ENCODE data around the gene CSF1. TPM values are rescaled to one million over a fixed set of nuclear protein-coding genes. Genes with fewer than 3 reads are reported as not detected.
A peak's percentile ranks its signal among the peaks of the same experiment; 100 is the strongest.

CSF1 gene
- total and polyA plus RNA-seq, 2 of the 13 experiments (the other 11 are each of a cell fraction or from before 2014, with no cell fraction given) = 4.6 to 13.3 TPM

GRCh38 chr1:109881906-109882287 lies 28.8 kb upstream of the CSF1 start:
- no peak overlapping the region for H3K27ac ChIP-seq (ENCODE audit: extremely low read length, insufficient read depth, low read length)
- H3K4me2 ChIP-seq (ENCODE audit: low read depth, low read length) = peak overlapping the region; percentile 79
- TF ChIP-seq ISL2 (CRISPR knock-in tag; IDR thresholded peaks at IDR 0.05) (no peak), GLMP (CRISPR knock-in tag; IDR thresholded peaks at IDR 0.05; ENCODE audit: borderline replicate concordance) (no peak), SRSF1 (optimal IDR thresholded peaks at IDR 0.05; ENCODE audit: low read depth, low read length) (no peak), ZNF484 (CRISPR knock-in tag; IDR thresholded peaks at IDR 0.05; ENCODE audit: borderline replicate concordance, low read depth) (no peak)
- TF ChIP-seq, protein P1, sequence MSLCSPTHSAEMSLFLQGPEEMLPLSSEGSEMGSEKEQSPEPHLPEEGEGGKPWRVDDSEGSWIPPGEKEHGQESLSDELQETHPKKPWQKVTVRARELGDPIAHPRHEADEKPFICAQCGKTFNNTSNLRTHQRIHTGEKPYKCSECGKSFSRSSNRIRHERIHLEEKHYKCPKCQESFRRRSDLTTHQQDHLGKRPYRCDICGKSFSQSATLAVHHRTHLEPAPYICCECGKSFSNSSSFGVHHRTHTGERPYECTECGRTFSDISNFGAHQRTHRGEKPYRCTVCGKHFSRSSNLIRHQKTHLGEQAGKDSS (CRISPR knock-in tag; IDR thresholded peaks at IDR 0.05; ENCODE audit: borderline replicate concordance, low read depth) = 0 out of 2 replicates have a peak, but pooled peaks have one; percentile 4
- TF ChIP-seq, protein P2, sequence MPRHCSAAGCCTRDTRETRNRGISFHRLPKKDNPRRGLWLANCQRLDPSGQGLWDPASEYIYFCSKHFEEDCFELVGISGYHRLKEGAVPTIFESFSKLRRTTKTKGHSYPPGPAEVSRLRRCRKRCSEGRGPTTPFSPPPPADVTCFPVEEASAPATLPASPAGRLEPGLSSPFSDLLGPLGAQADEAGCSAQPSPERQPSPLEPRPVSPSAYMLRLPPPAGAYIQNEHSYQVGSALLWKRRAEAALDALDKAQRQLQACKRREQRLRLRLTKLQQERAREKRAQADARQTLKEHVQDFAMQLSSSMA (CRISPR knock-in tag; IDR thresholded peaks at IDR 0.05) = no peak
- peak overlapping the region; percentile 31; the same call in 1 of the 2 replicates for H3K9ac ChIP-seq (ENCODE audit: insufficient read depth, low read depth, low read length)
- ChIA-PET POLR2A (interaction anchor here (0.9 kb wide), 1 partner anchor 14 kb away, joined by 3 read pairs; no protein-coding TSS in a partner anchor), CTCF (ENCODE audit: low intra/inter-chr PET ratio, low total read pairs) (no interaction called here)
- no TSS peak for BruUV-seq (replicated peaks)
- H4K20me1 ChIP-seq (ENCODE audit: insufficient read depth, low read length) = no peaks in the 10 kb centered on the region
- in situ Hi-C loops (cut with HindIII; ENCODE audit: extremely low pct_ligation_motif_present, low pct_unique_long_range_greater_than_20kb) = no loop called here
- peaks cover 99% of the 10 kb centered on the region for H3K4me1 ChIP-seq (ENCODE audit: insufficient read depth, low read length)
- H3K79me2 ChIP-seq (ENCODE audit: insufficient read depth, low read length) = no peaks in the 10 kb centered on the region
- H3K9me3 ChIP-seq (ENCODE audit: low read length) = no peaks in the 10 kb centered on the region
- no peaks in the 10 kb centered on the region for H3K36me3 ChIP-seq (replicated peaks in 1 of 2; ENCODE audit: control insufficient read depth in 1 of 2, insufficient read depth in 2 of 2, low read length in 2 of 2)
- no peak for DNase-seq (ENCODE audit: low spot score)
- WGBS (ENCODE audit: low lambda C conversion rate) = 11% methylated on average over 4 of the region's 4 CpGs
- intact Hi-C loops (cut with micrococcal nuclease; ENCODE audit: unreplicated experiment) = no loop called here
- no peaks in the 10 kb centered on the region; a peak in 2 of 5 replicates for H3K27me3 ChIP-seq (ENCODE audit: control insufficient read depth in 1 of 2, insufficient read depth in 2 of 2, low read length in 2 of 2)
- no peak overlapping the region for H2AFZ ChIP-seq (ENCODE audit: low read length)
- peak overlapping the region in 1 of 3 experiments; percentile 59; a peak in 2 of 6 replicates for H3K4me3 ChIP-seq (replicated peaks in 1 of 3; ENCODE audit: insufficient read depth in 1 of 3, low read depth in 2 of 3, low read length in 3 of 3)
- ATAC-seq = no peak
- FAIRE-seq = no peak

All from HepG2 (cell line).